Mesenchymal stem cell (in vitro differentiated cells and primary cell): ENCODE measurements around the gene COPB1. TPM values are rescaled to one million over a fixed set of nuclear protein-coding genes. Genes with fewer than 3 reads are reported as not detected.

Source experiments
- DNase-seq: peaks from one replicate; pipeline ENCODE4 v3.0.0-alpha.2; 2013
- H2AFZ ChIP-seq: one replicate; pipeline ENCODE4 v1.6.1; 2013; ENCODE audit warnings: low read depth, mild to moderate bottlenecking, control low read depth, inconsistent platforms, low read length, moderate library complexity
- H2AK5ac ChIP-seq: 2 replicates; pipeline ENCODE4 v1.6.1; 2013; ENCODE audit warnings: low read length, moderate library complexity, mild to moderate bottlenecking, inconsistent platforms; ENCODE audit not compliant: severe bottlenecking
- H2BK120ac ChIP-seq: one replicate; pipeline ENCODE4 v1.6.1; 2013; ENCODE audit warnings: low read depth, mild to moderate bottlenecking, inconsistent platforms, low read length, moderate library complexity
- H2BK12ac ChIP-seq, 2 experiments: one replicate each; pipeline ENCODE4 v1.6.1; 2013; ENCODE audit warnings: inconsistent platforms in 2 of 2, low read length in 2 of 2, mild to moderate bottlenecking in 2 of 2, moderate library complexity in 2 of 2, control low read depth in 1 of 2
- H2BK15ac ChIP-seq: one replicate; pipeline ENCODE4 v1.6.1; 2013; ENCODE audit warnings: mild to moderate bottlenecking, low read depth, inconsistent platforms; ENCODE audit not compliant: poor library complexity, severe bottlenecking
- H2BK5ac ChIP-seq: 2 replicates; pipeline ENCODE4 v1.6.1; 2013; ENCODE audit warnings: low read depth, mild to moderate bottlenecking, low read length, control low read depth, inconsistent platforms; ENCODE audit not compliant: poor library complexity, severe bottlenecking
- H3K14ac ChIP-seq, 2 experiments: one replicate each; pipeline ENCODE4 v1.6.1; 2013; ENCODE audit warnings: inconsistent platforms in 2 of 2, low read length in 2 of 2, control low read depth in 1 of 2, mild to moderate bottlenecking in 1 of 2, moderate library complexity in 1 of 2
- H3K18ac ChIP-seq, 2 experiments: one replicate each; pipeline ENCODE4 v1.6.1; 2013; ENCODE audit warnings: inconsistent platforms in 2 of 2, low read length in 2 of 2, control low read depth in 1 of 2, low read depth in 1 of 2, mild to moderate bottlenecking in 1 of 2
- H3K23ac ChIP-seq, 2 experiments: one replicate each; pipeline ENCODE4 v1.6.1; 2013; ENCODE audit warnings: inconsistent platforms in 2 of 2, low read length in 2 of 2, mild to moderate bottlenecking in 2 of 2, moderate library complexity in 2 of 2, control low read depth in 1 of 2
- H3K27ac ChIP-seq: 2 replicates; pipeline ENCODE4 v1.5.1; 2013; ENCODE audit warnings: mild to moderate bottlenecking, moderate library complexity, low read length, control low read depth, inconsistent platforms; ENCODE audit not compliant: poor library complexity, severe bottlenecking
- H3K27me3 ChIP-seq, 2 experiments: 2 replicates each; pipeline versions ENCODE4 v1.6.1 to v1.7.0; 2013; ENCODE audit warnings: low read length in 2 of 2, mild to moderate bottlenecking in 2 of 2, moderate library complexity in 2 of 2, control low read depth in 1 of 2, inconsistent platforms in 1 of 2; ENCODE audit not compliant: control insufficient read depth in 1 of 2, insufficient read depth in 1 of 2
- H3K36me3 ChIP-seq, 2 experiments: 2 replicates each; pipeline versions ENCODE4 v1.6.1 to v1.7.0; 2013; ENCODE audit warnings: low read length in 2 of 2, control low read depth in 1 of 2, inconsistent platforms in 1 of 2, low read depth in 1 of 2, mild to moderate bottlenecking in 1 of 2; ENCODE audit not compliant: insufficient read depth in 2 of 2, control insufficient read depth in 1 of 2
- H3K4ac ChIP-seq, 2 experiments: one replicate each; pipeline ENCODE4 v1.6.1; 2013; ENCODE audit warnings: inconsistent platforms in 2 of 2, low read length in 2 of 2, mild to moderate bottlenecking in 2 of 2, moderate library complexity in 2 of 2, control low read depth in 1 of 2, low read depth in 1 of 2
- H3K4me1 ChIP-seq: 2 replicates; pipeline ENCODE4 v1.6.1; 2013; ENCODE audit warnings: low read depth, low read length, control low read depth; ENCODE audit not compliant: control insufficient read depth, insufficient read depth
- H3K4me2 ChIP-seq: 2 replicates; pipeline ENCODE4 v1.6.1; 2013; ENCODE audit warnings: low read length, mild to moderate bottlenecking, inconsistent platforms; ENCODE audit not compliant: poor library complexity, severe bottlenecking
- H3K4me3 ChIP-seq, 2 experiments: 2 replicates each; pipeline versions ENCODE4 v1.5.1 to v1.7.0; 2013; ENCODE audit warnings: low read length in 2 of 2, mild to moderate bottlenecking in 2 of 2, control low read depth in 1 of 2, low read depth in 1 of 2; ENCODE audit not compliant: insufficient read depth in 1 of 2
- H3K79me1 ChIP-seq: replicated peaks from 2 replicates; pipeline ENCODE4 v1.6.1; 2013; ENCODE audit warnings: mild to moderate bottlenecking, control low read depth, low read length, inconsistent platforms; ENCODE audit not compliant: poor library complexity, severe bottlenecking
- H3K9ac ChIP-seq: 2 replicates; pipeline ENCODE4 v1.7.0; 2013; ENCODE audit warnings: mild to moderate bottlenecking, low read length, moderate library complexity
- H3K9me3 ChIP-seq: 2 replicates; pipeline ENCODE4 v1.7.0; 2013; ENCODE audit warnings: mild to moderate bottlenecking, low read length; ENCODE audit not compliant: control insufficient read depth
- H4K8ac ChIP-seq: one replicate; pipeline ENCODE4 v1.6.1; 2013; ENCODE audit warnings: inconsistent platforms, mild to moderate bottlenecking, low read length, moderate library complexity
- H4K91ac ChIP-seq: one replicate; pipeline ENCODE4 v1.6.1; 2013; ENCODE audit warnings: mild to moderate bottlenecking, low read length, inconsistent platforms
- WGBS: methylation state at CpG from one replicate; pipeline ENCODE4 v1.1.7; 2013; ENCODE audit warnings: mixed read lengths; 5-methylcytosine and 5-hydroxymethylcytosine counted together
- small RNA-seq: library from polyadenylated mRNA; stranded (forward); fragments of <200 nt; extraction: miRNeasy Mini kit (QIAGEN cat#:217004); gene quantifications from one replicate; pipeline ENCODE3, GENCODE V24; 2013; ENCODE audit warnings: low read depth

Gene COPB1

DNA sequence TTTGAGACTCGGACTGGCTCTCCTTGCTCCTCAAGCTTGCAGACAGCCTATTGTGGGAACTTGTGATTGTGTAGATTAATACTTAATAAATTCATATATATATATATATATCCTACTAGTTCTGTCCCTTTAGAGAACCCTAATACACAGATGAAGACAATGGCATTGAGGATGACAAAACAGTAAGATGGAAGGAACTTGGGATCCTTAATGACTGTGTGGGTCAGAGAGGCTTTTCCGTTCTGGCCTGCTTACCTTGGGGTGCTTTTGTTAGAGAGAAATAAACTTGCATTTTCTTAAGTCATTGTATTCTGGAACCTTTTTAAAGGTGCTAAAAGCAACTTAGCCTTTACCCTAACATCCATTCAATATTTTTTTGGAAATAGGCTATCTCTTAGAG lies 91.0 kb downstream of the COPB1 start:
- Histone ChIP-seq H3K27me3 (no peaks in the 10 kb centered on the region), H3K9ac (no peak overlapping the region)

More for the DNA sequence above, 91.0 kb downstream of the COPB1 start:
- no peak overlapping the region for H2BK5ac ChIP-seq
- H3K14ac ChIP-seq = no peak overlapping the region
- no peak overlapping the region for H2BK120ac ChIP-seq
- no peaks in the 10 kb centered on the region for H3K9me3 ChIP-seq
- H2AK5ac ChIP-seq = no peak overlapping the region
- H3K79me1 ChIP-seq = no peaks in the 10 kb centered on the region
- no peak overlapping the region for H3K4me2 ChIP-seq
- no peak for DNase-seq
- no peak overlapping the region for H2BK15ac ChIP-seq
- H3K27ac ChIP-seq = no peak overlapping the region
- no peak overlapping the region for H4K8ac ChIP-seq
- no peaks in the 10 kb centered on the region for H3K36me3 ChIP-seq
- no peak overlapping the region for H3K4ac ChIP-seq
- H4K91ac ChIP-seq = no peak overlapping the region
- no peak overlapping the region for H2BK12ac ChIP-seq
- H3K4me1 ChIP-seq = peaks cover 9% of the 10 kb centered on the region
- WGBS = 67% methylated on average over 1 of the region's 2 CpGs
- H2AFZ ChIP-seq = no peak overlapping the region
- no peak overlapping the region for H3K18ac ChIP-seq
- H3K4me3 ChIP-seq = no peak overlapping the region
- no peak overlapping the region for H3K23ac ChIP-seq

Small RNA genes within 50 kb of the gene (small RNA-seq; reads per million reads assigned to genes)
- gene RNU7-49P = not detected
